OCI-LY7 (cell line): ENCODE results near the gene COL20A1. TPM values are rescaled to one million over a fixed set of nuclear protein-coding genes. Genes with fewer than 3 reads are reported as not detected.

Experiments used
- BruUV-seq: library from RNA; stranded (reverse); fragments of 400-500 nt; replicated peaks from 2 replicates; lab custom pipeline; 2021; lab: Mats Ljungman, UMichigan
- CTCF ChIA-PET: fragments of 300-600 bp; sonication (Branson Sonifier 250); formaldehyde crosslinking; loops from one replicate; lab custom pipeline; 2022; ENCODE audit warnings: antibody characterized with exemption; ENCODE audit not compliant: unreplicated experiment; lab: Charles Lee
- POLR2A ChIA-PET: fragments of 300-600 bp; sonication (Branson Sonifier 250); formaldehyde crosslinking; loops from one replicate; lab custom pipeline; 2022; ENCODE audit warnings: antibody characterized with exemption; lab: Charles Lee
- DNase-seq: peaks from one replicate; pipeline ENCODE4 v3.0.0-alpha.2; 2015; ENCODE audit warnings: low spot score
- H2AFZ ChIP-seq: fragments of 200-600 bp; sonication (generic), shearing (Covaris generic); 2 replicates; pipeline ENCODE4 v1.6.1; 2014; ENCODE audit warnings: mild to moderate bottlenecking, antibody characterized with exemption, low read length, moderate library complexity
- H3K27ac ChIP-seq: fragments of 200-600 bp; sonication (generic); 2 replicates; pipeline ENCODE4 v1.5.1; 2014; ENCODE audit warnings: mixed run types, low read depth, mild to moderate bottlenecking, moderate library complexity, low read length, inconsistent platforms; ENCODE audit not compliant: poor library complexity, severe bottlenecking
- H3K36me3 ChIP-seq: fragments of 200-600 bp; sonication (generic); 2 replicates; pipeline ENCODE4 v1.6.1; 2014; ENCODE audit warnings: mild to moderate bottlenecking, antibody characterized with exemption, low read length, moderate library complexity, mixed read lengths; ENCODE audit not compliant: insufficient read depth
- H3K4me1 ChIP-seq: fragments of 200-600 bp; sonication (generic); 2 replicates; pipeline ENCODE4 v1.5.1; 2014; ENCODE audit warnings: mild to moderate bottlenecking, low read length; ENCODE audit not compliant: insufficient read depth, poor library complexity, severe bottlenecking
- H3K4me2 ChIP-seq: fragments of 200-600 bp; sonication (generic); 2 replicates; pipeline ENCODE4 v1.6.1; 2014; ENCODE audit warnings: mild to moderate bottlenecking, low read length
- H3K4me3 ChIP-seq: fragments of 200-600 bp; sonication (generic); 2 replicates; pipeline ENCODE4 v1.5.1; 2014; ENCODE audit warnings: mild to moderate bottlenecking, low read depth, low read length; ENCODE audit not compliant: poor library complexity, severe bottlenecking
- H3K79me2 ChIP-seq: fragments of 200-600 bp; sonication (generic); 2 replicates; pipeline ENCODE4 v1.6.1; 2016; ENCODE audit warnings: low read depth, mild to moderate bottlenecking, low read length, moderate library complexity, mixed read lengths; ENCODE audit not compliant: insufficient read depth
- H3K9me2 ChIP-seq: fragments of 200-600 bp; sonication (generic); 2 replicates; pipeline ENCODE4 v1.6.1; 2016; ENCODE audit warnings: mild to moderate bottlenecking, low read length, mixed read lengths; ENCODE audit not compliant: insufficient read depth
- H3K9me3 ChIP-seq: fragments of 200-600 bp; sonication (generic); 2 replicates; pipeline ENCODE4 v1.6.1; 2014; ENCODE audit warnings: mild to moderate bottlenecking, mixed run types, low read length, mixed read lengths
- H4K20me1 ChIP-seq: fragments of 200-600 bp; sonication (generic); 2 replicates; pipeline ENCODE4 v1.6.1; 2014; ENCODE audit warnings: mild to moderate bottlenecking, antibody characterized with exemption, low read length, moderate library complexity, mixed read lengths; ENCODE audit not compliant: insufficient read depth
- CTCF ChIP-seq: fragments of 200-600 bp; sonication (generic); conservative IDR thresholded peaks from 2 replicates; pipeline ENCODE4 v1.5.1; 2014; ENCODE audit warnings: mild to moderate bottlenecking, antibody characterized with exemption, low read length, moderate library complexity, mixed read lengths
- EZH2phosphoT487 ChIP-seq: fragments of 200-600 bp; sonication (generic); IDR thresholded peaks from 2 replicates; pipeline ENCODE4 v1.6.1; 2018; ENCODE audit warnings: low read depth, borderline replicate concordance, mild to moderate bottlenecking, mixed run types, antibody characterized with exemption, low read length, moderate library complexity, mixed read lengths
- intact Hi-C: fragments of 100-400 bp; cut with micrococcal nuclease; formaldehyde crosslinking; loops from one replicate; pipeline ENCODE4 v1.10.0; 2022; ENCODE audit not compliant: unreplicated experiment
- total RNA-seq, 2 experiments: library from RNA; depleted of rRNA in 1 of 2; stranded (reverse); fragments of >200 nt in 1 of 2; shearing (Covaris generic) in 1 of 2; gene quantifications; 2 replicates each; pipeline ENCODE4 v1.2.3, GENCODE V29; 2014 to 2022

The COL20A1 gene
- total RNA-seq, 2 experiments from 2014 or later, result 0.15 TPM; not detected in 1

- ChIA-PET CTCF (no interaction called here), POLR2A (no interaction called here)
- no peaks in the 10 kb centered on the region for H3K79me2 ChIP-seq
- H3K4me1 ChIP-seq, result no peaks in the 10 kb centered on the region
- TF ChIP-seq CTCF (no peak), EZH2phosphoT487 (no peak)
- no peak for DNase-seq
- no peak overlapping the region for H3K4me2 ChIP-seq
- H3K27ac ChIP-seq, result no peak overlapping the region
- H3K36me3 ChIP-seq, result no peaks in the 10 kb centered on the region
- H3K9me2 ChIP-seq, result no peaks in the 10 kb centered on the region
- intact Hi-C loops, result no loop called here
- no TSS peak for BruUV-seq
- no peak overlapping the region for H3K4me3 ChIP-seq
- H3K9me3 ChIP-seq, result no peaks in the 10 kb centered on the region
- H4K20me1 ChIP-seq, result no peaks in the 10 kb centered on the region
- no peak overlapping the region for H2AFZ ChIP-seq
Observed at GRCh38 chr20:63374504-63374903, 81.5 kb downstream of the COL20A1 start.

- ChIA-PET CTCF (no interaction called here), POLR2A (no interaction called here)
- H3K27ac ChIP-seq, result no peak overlapping the region
- H3K79me2 ChIP-seq, result no peaks in the 10 kb centered on the region
- no peaks in the 10 kb centered on the region for H4K20me1 ChIP-seq
- no peaks in the 10 kb centered on the region for H3K9me3 ChIP-seq
- intact Hi-C loops, result no loop called here
- no peaks in the 10 kb centered on the region for H3K9me2 ChIP-seq
- no peak for DNase-seq
- TF ChIP-seq EZH2phosphoT487 (no peak), CTCF (no peak)
- no peak overlapping the region for H3K4me3 ChIP-seq
- BruUV-seq, result no TSS peak
- no peaks in the 10 kb centered on the region for H3K4me1 ChIP-seq
- no peak overlapping the region for H2AFZ ChIP-seq
- H3K4me2 ChIP-seq, result no peak overlapping the region
- no peaks in the 10 kb centered on the region for H3K36me3 ChIP-seq
Observed at GRCh38 chr20:63375438-63375837, 82.5 kb downstream of the COL20A1 start.

GRCh38 chr20:63376283-63377250 is 83.6 kb downstream of the COL20A1 start:
- no peaks in the 10 kb centered on the region for H4K20me1 ChIP-seq
- no peaks in the 10 kb centered on the region for H3K4me1 ChIP-seq
- H3K9me2 ChIP-seq, result no peaks in the 10 kb centered on the region
- no peak overlapping the region for H3K4me2 ChIP-seq
- no peak for TF ChIP-seq CTCF
- no peak for TF ChIP-seq EZH2phosphoT487
- H3K27ac ChIP-seq, result no peak overlapping the region
- H3K4me3 ChIP-seq, result no peak overlapping the region
- no peak for DNase-seq
- ChIA-PET CTCF (no interaction called here), POLR2A (no interaction called here)
- H3K9me3 ChIP-seq, result no peaks in the 10 kb centered on the region
- BruUV-seq, result no TSS peak
- intact Hi-C loops, result no loop called here
- no peaks in the 10 kb centered on the region for H3K36me3 ChIP-seq
- no peak overlapping the region for H2AFZ ChIP-seq
- H3K79me2 ChIP-seq, result no peaks in the 10 kb centered on the region
